Pancreas (tissue), 10 donors: ENCODE measurements around the gene TMEM179B. TPM values are rescaled to one million over a fixed set of nuclear protein-coding genes. Genes with fewer than 3 reads are reported as not detected.
A peak's percentile ranks its signal among the peaks of the same experiment; 100 is the strongest.
"Not testable (repeated sequence)": the region's sequence is repeated elsewhere in the genome, so short reads cannot be mapped to it uniquely, and the experiment has no call there.

ENCODE experiments used
- ATAC-seq, 4 donors: fragments of 200-7000 bp; cut with Tn5 transposase; one replicate each; pipeline versions ENCODE4 v1.8.0 to v1.9.1; 2020; ENCODE audit warnings: mild to moderate bottlenecking in 4 of 4, moderate library complexity in 4 of 4
- DNase-seq, 6 donors: peaks; one replicate each; pipeline ENCODE4 v3.0.0-alpha.2; 2020
- FAIRE-seq: peaks from 2 replicates; lab custom pipeline; 2012; peaks lifted over from hg19 to GRCh38; lab: Jason Lieb, UNC
- H3K27ac ChIP-seq, 4 donors: fragments of 200-600 bp; sonication (generic); 1 replicate in 3 of 4; 2 replicates in 1 of 4; pipeline versions ENCODE4 v1.5.0 to v1.8.0; 2020
- H3K27me3 ChIP-seq, 4 donors: fragments of 200-600 bp; one replicate each; pipeline ENCODE4 v1.8.0; 2021
- H3K36me3 ChIP-seq, 3 donors: fragments of 200-600 bp; sonication (generic) in 1 of 3; one replicate each; pipeline versions ENCODE4 v1.5.0 to v1.8.0; 2020 to 2021
- H3K4me1 ChIP-seq, 3 donors: fragments of 200-600 bp; one replicate each; pipeline ENCODE4 v1.8.0; 2021
- H3K4me3 ChIP-seq, 4 donors: fragments of 200-600 bp; sonication (generic) in 2 of 4; one replicate each; pipeline versions ENCODE4 v1.5.0 to v1.8.0; 2020 to 2021
- H3K9me3 ChIP-seq, 4 donors: fragments of 200-600 bp; one replicate each; pipeline ENCODE4 v1.8.0; 2021
- WGBS, 2 donors: extraction: QIAGEN DNeasy Blood & Tissue Kit; methylation state at CpG; one replicate each; pipeline ENCODE4 v1.1.7; 2013; 5-methylcytosine and 5-hydroxymethylcytosine counted together
- intact Hi-C, 3 donors: fragments of 100-400 bp; cut with DNase I; formaldehyde crosslinking; loops; one replicate each; pipeline versions ENCODE4 v1.11.1 to v1.14.2; 2022
- polyA plus RNA-seq, 2 donors: library from polyadenylated mRNA; stranded (reverse); fragments of 200-250 nt; gene quantifications; one replicate each; pipeline ENCODE4 v1.2.3, GENCODE V29; 2013
- total RNA-seq, 6 donors: library from RNA; stranded (reverse); fragmentation: NEBNext Ultra II Directional in 4 of 6; extraction: Animal tissue kit (Norgen Biotek cat#: 25700) in 4 of 6; gene quantifications; one replicate each; pipeline versions ENCODE4 v1.2.1 to v1.2.4, GENCODE V29; 2021 to 2023
- TF ChIP-seq, protein P1 (sequence below), 4 donors: fragments of 200-600 bp; sonication (generic) in 3 of 4; IDR thresholded peaks; one replicate each; pipeline versions ENCODE4 v1.5.0 to v1.8.0; 2021; ENCODE audit warnings: antibody characterized with exemption in 4 of 4
- donor health status: healthy with polysubstance abuse.
- donor health status: DM: no; HTN: no; CAD: no; lungs with moderate emphysema.
- donor health status: DM: no; HTN: no; CAD: no.
- donor health status: control.
- donor health status: control.
- donor health status: Bipolar disorder and iron deficiency.
- donor health status: DM: yes; HTN: yes; CAD: no.
- donor health status: DM: no; HTN: no; CAD: no.
- donor health status: DM: no; HTN: no; CAD: no.
- donor health status: DM: yes; HTN: yes; CAD: no.

TMEM179B gene
- total and polyA plus RNA-seq, 8 donors: 14.8 to 59.6 (median 22.6) TPM

DNA sequence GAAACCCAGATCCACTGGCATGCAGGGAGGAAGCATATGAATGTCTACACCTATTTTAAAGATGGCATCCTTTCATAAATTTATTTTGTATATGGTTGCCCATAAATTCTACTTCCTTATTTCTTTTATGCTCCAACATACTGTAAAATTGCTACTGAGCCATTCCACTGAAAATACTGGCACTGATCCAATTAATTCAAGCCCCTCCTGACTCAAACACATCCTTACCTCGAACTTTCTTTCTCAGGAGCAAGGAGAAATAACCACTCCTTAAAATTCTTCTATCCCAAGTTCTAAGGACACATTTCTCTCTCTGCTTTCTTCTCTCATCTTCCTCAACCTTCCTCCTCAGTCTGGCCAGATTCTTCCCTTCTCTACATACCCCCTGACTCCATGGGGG, 23.5 kb downstream of the TMEM179B start:
- no peaks in the 10 kb centered on the region for H3K9me3 ChIP-seq
- DNase-seq: no peak
- H3K36me3 ChIP-seq: peaks cover 0 to 2% (median under 1%) of the 10 kb centered on the region in 3 donors
- WGBS, 2 donors: 39 to 48% methylated on average over 1 of the region's 1 CpG
- no peak for ATAC-seq
- H3K4me1 ChIP-seq: peaks cover 0 to 5% (median 0%) of the 10 kb centered on the region in 3 donors
- no peak overlapping the region for H3K4me3 ChIP-seq
- intact Hi-C loops: no loop called here
- TF ChIP-seq, protein P1, sequence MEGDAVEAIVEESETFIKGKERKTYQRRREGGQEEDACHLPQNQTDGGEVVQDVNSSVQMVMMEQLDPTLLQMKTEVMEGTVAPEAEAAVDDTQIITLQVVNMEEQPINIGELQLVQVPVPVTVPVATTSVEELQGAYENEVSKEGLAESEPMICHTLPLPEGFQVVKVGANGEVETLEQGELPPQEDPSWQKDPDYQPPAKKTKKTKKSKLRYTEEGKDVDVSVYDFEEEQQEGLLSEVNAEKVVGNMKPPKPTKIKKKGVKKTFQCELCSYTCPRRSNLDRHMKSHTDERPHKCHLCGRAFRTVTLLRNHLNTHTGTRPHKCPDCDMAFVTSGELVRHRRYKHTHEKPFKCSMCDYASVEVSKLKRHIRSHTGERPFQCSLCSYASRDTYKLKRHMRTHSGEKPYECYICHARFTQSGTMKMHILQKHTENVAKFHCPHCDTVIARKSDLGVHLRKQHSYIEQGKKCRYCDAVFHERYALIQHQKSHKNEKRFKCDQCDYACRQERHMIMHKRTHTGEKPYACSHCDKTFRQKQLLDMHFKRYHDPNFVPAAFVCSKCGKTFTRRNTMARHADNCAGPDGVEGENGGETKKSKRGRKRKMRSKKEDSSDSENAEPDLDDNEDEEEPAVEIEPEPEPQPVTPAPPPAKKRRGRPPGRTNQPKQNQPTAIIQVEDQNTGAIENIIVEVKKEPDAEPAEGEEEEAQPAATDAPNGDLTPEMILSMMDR (IDR thresholded peaks at IDR 0.05): no peak
- FAIRE-seq: no peak
- no peak overlapping the region for H3K27ac ChIP-seq
- no peaks in the 10 kb centered on the region for H3K27me3 ChIP-seq

DNA sequence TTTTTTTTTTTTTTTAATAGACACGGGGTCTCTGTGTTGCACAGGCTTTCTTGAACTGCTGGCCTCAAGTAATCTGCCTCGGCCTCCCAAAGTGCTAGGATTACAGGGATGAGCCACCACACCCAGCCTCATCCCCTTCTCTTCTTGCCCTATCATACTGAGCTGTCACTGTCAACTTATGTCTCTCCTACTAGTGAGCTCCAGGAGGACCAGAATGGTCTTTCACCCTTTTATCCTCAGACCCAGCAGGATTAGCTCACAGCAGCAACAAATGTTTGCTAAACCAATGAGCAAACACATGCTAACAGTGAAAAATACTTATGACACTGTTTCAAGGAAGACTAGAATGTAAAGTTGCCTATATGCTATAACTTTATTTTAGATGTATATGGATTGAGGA, 24.5 kb downstream of the TMEM179B start:
- no peak for FAIRE-seq
- WGBS, 2 donors: 82 to 91% methylated on average over 2 of the region's 2 CpGs
- intact Hi-C loops: no loop called here

DNA sequence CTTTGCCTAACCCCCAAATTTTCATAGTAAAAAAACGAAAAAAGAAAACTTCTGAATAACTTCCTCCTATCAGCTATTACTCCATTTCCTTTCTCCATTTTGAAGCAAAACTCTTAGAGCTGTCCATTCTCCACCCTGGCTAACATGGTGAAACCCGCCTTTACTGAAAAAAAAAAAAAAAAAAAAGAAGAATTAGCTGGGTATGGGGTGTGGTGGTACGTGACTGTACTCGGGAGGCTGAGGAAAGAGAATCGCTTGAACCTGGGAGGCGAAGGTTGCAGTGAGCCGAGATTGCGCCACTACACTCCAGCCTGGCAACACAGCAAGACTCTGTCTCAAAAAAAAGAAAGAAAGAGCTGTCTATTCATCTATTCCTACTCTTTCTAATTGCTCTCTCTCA, 29.4 kb downstream of the TMEM179B start:
- no peak for ATAC-seq
- Histone ChIP-seq H3K4me1 (no peaks in the 10 kb centered on the region), H3K27me3 (no peaks in the 10 kb centered on the region), H3K9me3 (no peaks in the 10 kb centered on the region), H3K4me3 (no peak overlapping the region), H3K36me3 (peaks cover 4 to 45% (median 19%) of the 10 kb centered on the region in 3 donors), H3K27ac (peak overlapping the region in 1 of 4 donors; percentile 33)
- no peak for FAIRE-seq
- TF ChIP-seq, protein P1 (IDR thresholded peaks at IDR 0.05): no peak
- WGBS, 2 donors: 87 to 92% methylated on average over 8 of the region's 8 CpGs
- DNase-seq: peak in 1 of 6 donors; percentile 6
- intact Hi-C loops: no loop called here

More for the DNA sequence above, 24.5 kb downstream of the TMEM179B start:
- ATAC-seq (no peak), DNase-seq (no peak)
- H3K9me3 ChIP-seq: no peaks in the 10 kb centered on the region
- H3K4me1 ChIP-seq: no peaks in the 10 kb centered on the region
- no peaks in the 10 kb centered on the region for H3K27me3 ChIP-seq
- H3K27ac ChIP-seq: no peak overlapping the region
- H3K4me3 ChIP-seq: no peak overlapping the region
- H3K36me3 ChIP-seq: peaks cover 0 to 8% (median 5%) of the 10 kb centered on the region in 3 donors
- TF ChIP-seq, protein P1 (IDR thresholded peaks at IDR 0.05): no peak

DNA sequence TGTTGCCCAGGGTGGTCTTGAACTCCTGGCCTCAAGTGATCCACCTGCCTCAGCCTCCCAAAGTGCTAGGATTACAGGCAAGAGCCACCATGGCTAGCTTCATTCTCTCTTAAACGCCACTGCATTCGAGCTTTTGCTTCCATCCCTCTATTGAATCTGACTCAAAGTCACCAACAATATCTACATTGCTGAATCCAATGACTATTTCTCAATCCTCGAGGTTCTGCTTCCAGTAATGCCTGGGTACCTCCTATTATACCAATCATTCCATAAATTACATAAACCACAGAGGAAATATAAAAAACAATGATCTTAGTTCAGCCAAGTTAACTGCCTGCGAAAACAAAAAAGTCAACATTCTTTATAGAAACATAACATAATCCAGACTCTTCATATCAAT, 29.9 kb downstream of the TMEM179B start:
- FAIRE-seq: no peak
- H3K36me3 ChIP-seq: peaks cover 4 to 51% (median 23%) of the 10 kb centered on the region in 3 donors
- H3K4me1 ChIP-seq: no peaks in the 10 kb centered on the region
- intact Hi-C loops: no loop called here
- 90% methylated on average over 4 of the region's 4 CpGs for WGBS, 2 donors
- H3K27me3 ChIP-seq: no peaks in the 10 kb centered on the region
- no peak for DNase-seq
- TF ChIP-seq, protein P1 (IDR thresholded peaks at IDR 0.05): no peak
- no peaks in the 10 kb centered on the region for H3K9me3 ChIP-seq
- H3K4me3 ChIP-seq: no peak overlapping the region
- ATAC-seq: no peak
- H3K27ac ChIP-seq: no peak overlapping the region

DNA sequence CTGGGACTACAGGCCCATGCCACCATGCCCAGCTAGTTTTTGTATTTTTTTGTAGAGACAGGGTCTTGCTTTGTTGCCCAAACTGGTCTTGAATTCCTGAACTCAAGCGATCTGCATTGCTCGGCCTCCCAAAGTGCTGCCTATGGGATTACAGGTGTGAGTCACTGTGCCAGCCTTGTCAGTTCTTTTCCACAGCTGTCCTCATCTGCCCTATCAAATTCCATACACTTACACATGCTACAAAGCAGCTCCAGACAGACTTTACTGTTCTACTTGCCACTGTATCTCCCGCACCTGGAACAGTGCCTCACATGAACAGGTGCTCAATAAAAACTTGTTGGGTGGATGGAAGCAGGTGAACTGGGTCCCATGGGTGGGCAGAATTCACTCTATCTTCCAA, 36.5 kb downstream of the TMEM179B start:
- no peak overlapping the region for H3K27ac ChIP-seq
- no peaks in the 10 kb centered on the region for H3K27me3 ChIP-seq
- intact Hi-C loops: no loop called here
- WGBS, 2 donors: 91 to 98% methylated on average over 3 of the region's 3 CpGs
- no peaks in the 10 kb centered on the region for H3K9me3 ChIP-seq
- no peak for ATAC-seq
- TF ChIP-seq, protein P1 (IDR thresholded peaks at IDR 0.05): no peak
- H3K36me3 ChIP-seq: peaks cover 0 to 84% (median 55%) of the 10 kb centered on the region in 3 donors
- no peak overlapping the region for H3K4me3 ChIP-seq
- no peak for FAIRE-seq
- H3K4me1 ChIP-seq: no peaks in the 10 kb centered on the region
- no peak for DNase-seq

DNA sequence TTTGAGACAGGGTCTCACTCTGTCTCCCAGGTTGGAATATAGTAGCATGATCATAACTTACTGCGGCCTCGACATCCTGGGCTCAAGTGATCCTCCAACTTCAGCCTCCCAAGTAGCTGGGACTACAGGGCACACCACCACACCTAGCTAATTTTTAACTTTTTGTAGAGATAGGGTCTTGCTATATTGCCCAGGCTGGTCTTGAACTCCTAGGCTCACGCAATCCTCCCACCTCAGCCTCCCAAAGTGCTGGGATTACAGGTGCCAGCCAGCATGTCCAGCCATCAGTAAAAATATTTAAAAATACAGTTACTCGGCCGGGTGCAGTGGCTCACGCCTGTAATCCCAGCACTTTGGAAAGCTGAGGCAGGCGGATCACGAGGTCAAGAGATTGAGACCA, 40.9 kb downstream of the TMEM179B start:
- H3K27ac ChIP-seq, H3K4me3 ChIP-seq, ATAC-seq, H3K9me3 ChIP-seq, H3K27me3 ChIP-seq, DNase-seq, intact Hi-C loops, FAIRE-seq: not testable (repeated sequence)
- Histone ChIP-seq H3K4me1 (peaks cover 0 to 15% (median 6%) of the 10 kb centered on the region in 3 donors), H3K36me3 (peaks cover 0 to 46% (median 34%) of the 10 kb centered on the region in 3 donors)
- whole genome bisulfite sequencing, 2 donors: 90 to 95% methylated on average over 8 of the region's 8 CpGs
